Measurements from ENCODE around the gene FAM20A. TPM values are rescaled to one million over a fixed set of nuclear protein-coding genes. Genes with fewer than 3 reads are reported as not detected.

Gene FAM20A
- total and polyA plus RNA-seq, 2 donors (not counting 1 experiment from before 2014, with no cell fraction given): not detected

GRCh38 chr17:68613739-68614298 lies 12.7 kb upstream of the FAM20A start:
- H3K27me3 Mint-ChIP-seq: peaks cover 26% of the 10 kb centered on the region
- H3K4me2 ChIP-seq (replicated peaks; ENCODE audit: low read depth, low read length, poor library complexity, severe bottlenecking): no peak overlapping the region
- no peak overlapping the region for H3K4me3 ChIP-seq (ENCODE audit: control extremely low read depth in 1 of 5, extremely low read depth in 1 of 5, insufficient read depth in 1 of 5, low read depth in 2 of 5, low read length in 4 of 5)
- peaks cover 0 to 4% (median 0%) of the 10 kb centered on the region in 4 experiments for H3K27me3 ChIP-seq (replicated peaks in 1 of 4; ENCODE audit: control extremely low read depth in 1 of 4, control insufficient read depth in 3 of 4, insufficient read depth in 4 of 4, low read length in 3 of 4)
- no peak for TF ChIP-seq EZH2 (IDR thresholded peaks at IDR 0.05; ENCODE audit: borderline replicate concordance, insufficient read depth, low read depth, low read length, poor library complexity, severe bottlenecking)
- TF ChIP-seq CTCF (IDR thresholded peaks at IDR 0.05): peak; percentile 16
- peaks cover 0 to 21% (median 4%) of the 10 kb centered on the region in 3 donors for H3K9me3 ChIP-seq (ENCODE audit: control extremely low read depth in 1 of 3, control insufficient read depth in 2 of 3, insufficient read depth in 1 of 3, low read length in 2 of 3)
- H2AFZ ChIP-seq (ENCODE audit: insufficient read depth, low read depth, low read length, poor library complexity, severe bottlenecking): no peak overlapping the region
- ATAC-seq (ENCODE audit: low read depth) (no peak), DNase-seq (no peak)
- H3K4me1 Mint-ChIP-seq: no peaks in the 10 kb centered on the region
- no peaks in the 10 kb centered on the region for H4K20me1 ChIP-seq (ENCODE audit: control insufficient read depth, insufficient read depth, low read length, poor library complexity, severe bottlenecking)
- H3K9ac ChIP-seq (ENCODE audit: low read length): no peak overlapping the region
- H3K4me3 Mint-ChIP-seq: no peak overlapping the region
- intact Hi-C loops (cut with micrococcal nuclease): no loop called here
- no peaks in the 10 kb centered on the region for H3K4me1 ChIP-seq (ENCODE audit: control insufficient read depth in 2 of 2, insufficient read depth in 2 of 2, low read length in 2 of 2)
- H3K79me2 ChIP-seq (ENCODE audit: control insufficient read depth, insufficient read depth, low read length): no peaks in the 10 kb centered on the region
- WGBS (ENCODE audit: insufficient coverage): 85% methylated on average over 3 of the region's 5 CpGs
- ChIA-PET CTCF (no interaction called here), POLR2A (no interaction called here)
- H3K9me3 Mint-ChIP-seq (ENCODE audit: insufficient read depth): peaks cover 7% of the 10 kb centered on the region
- no peak overlapping the region for H3K27ac Mint-ChIP-seq
- H3K36me3 ChIP-seq (replicated peaks in 1 of 2; ENCODE audit: control extremely low read depth in 1 of 2, control insufficient read depth in 1 of 2, extremely low read depth in 1 of 2, insufficient read depth in 2 of 2, low read length in 1 of 2): no peaks in the 10 kb centered on the region
- H3K27ac ChIP-seq (ENCODE audit: low read length in 2 of 2): no peak overlapping the region

GRCh38 chr17:68612923-68613292 lies 11.7 kb upstream of the FAM20A start:
- intact Hi-C loops (cut with micrococcal nuclease): no loop called here
- peaks cover 11% of the 10 kb centered on the region for H3K9me3 Mint-ChIP-seq (ENCODE audit: insufficient read depth)
- Histone ChIP-seq H3K36me3 (replicated peaks in 1 of 2; ENCODE audit: control extremely low read depth in 1 of 2, control insufficient read depth in 1 of 2, extremely low read depth in 1 of 2, insufficient read depth in 2 of 2, low read length in 1 of 2) (no peaks in the 10 kb centered on the region), H3K4me3 (ENCODE audit: control extremely low read depth in 1 of 5, extremely low read depth in 1 of 5, insufficient read depth in 1 of 5, low read depth in 2 of 5, low read length in 4 of 5) (no peak overlapping the region), H2AFZ (ENCODE audit: insufficient read depth, low read depth, low read length, poor library complexity, severe bottlenecking) (no peak overlapping the region), H3K27ac (ENCODE audit: low read length in 2 of 2) (no peak overlapping the region), H3K79me2 (ENCODE audit: control insufficient read depth, insufficient read depth, low read length) (no peaks in the 10 kb centered on the region), H3K9ac (ENCODE audit: low read length) (no peak overlapping the region), H4K20me1 (ENCODE audit: control insufficient read depth, insufficient read depth, low read length, poor library complexity, severe bottlenecking) (no peaks in the 10 kb centered on the region), H3K9me3 (ENCODE audit: control extremely low read depth in 1 of 3, control insufficient read depth in 2 of 3, insufficient read depth in 1 of 3, low read length in 2 of 3) (peaks cover 0 to 27% (median 9%) of the 10 kb centered on the region in 3 donors), H3K4me2 (replicated peaks; ENCODE audit: low read depth, low read length, poor library complexity, severe bottlenecking) (no peak overlapping the region), H3K27me3 (replicated peaks in 1 of 4; ENCODE audit: control extremely low read depth in 1 of 4, control insufficient read depth in 3 of 4, insufficient read depth in 4 of 4, low read length in 3 of 4) (peaks cover 0 to 3% (median 0%) of the 10 kb centered on the region in 4 experiments), H3K4me1 (ENCODE audit: control insufficient read depth in 2 of 2, insufficient read depth in 2 of 2, low read length in 2 of 2) (no peaks in the 10 kb centered on the region)
- no peak for TF ChIP-seq EZH2 (IDR thresholded peaks at IDR 0.05; ENCODE audit: borderline replicate concordance, insufficient read depth, low read depth, low read length, poor library complexity, severe bottlenecking)
- TF ChIP-seq CTCF (IDR thresholded peaks at IDR 0.05): no peak
- DNase-seq (no peak), ATAC-seq (ENCODE audit: low read depth) (no peak)
- H3K4me3 Mint-ChIP-seq: no peak overlapping the region
- no peaks in the 10 kb centered on the region for H3K4me1 Mint-ChIP-seq
- no peak overlapping the region for H3K27ac Mint-ChIP-seq
- ChIA-PET POLR2A (no interaction called here), CTCF (no interaction called here)
- peaks cover 20% of the 10 kb centered on the region for H3K27me3 Mint-ChIP-seq

All from B cell (primary cell).